ENCODE data around the gene DTX4. TPM values are rescaled to one million over a fixed set of nuclear protein-coding genes. Genes with fewer than 3 reads are reported as not detected.

DTX4 gene
- polyA plus RNA-seq, 2 donors = 1.8 to 2.4 TPM

GRCh38 chr11:59255281-59255680 is 83.3 kb downstream of the DTX4 start:
- peaks cover 0 to 3% of the 10 kb centered on the region in 2 donors for H3K4me1 ChIP-seq (ENCODE audit: control insufficient read depth in 2 of 2, insufficient read depth in 2 of 2, low read length in 1 of 2)
- WGBS, 2 donors = 65 to 66% methylated on average over 8 of the region's 8 CpGs
- H3K9me3 ChIP-seq (ENCODE audit: control insufficient read depth in 2 of 2, insufficient read depth in 1 of 2, low read depth in 1 of 2, low read length in 1 of 2) = no peaks in the 10 kb centered on the region
- no peak overlapping the region for H3K4me3 ChIP-seq (ENCODE audit: low read depth in 1 of 2, low read length in 2 of 2)
- no peaks in the 10 kb centered on the region for H3K36me3 ChIP-seq (ENCODE audit: control insufficient read depth in 2 of 2, insufficient read depth in 2 of 2, low read length in 1 of 2)
- H3K27ac ChIP-seq (ENCODE audit: low read depth in 2 of 2, low read length in 1 of 2) = no peak overlapping the region
- no peaks in the 10 kb centered on the region for H3K27me3 ChIP-seq (ENCODE audit: control insufficient read depth in 1 of 2, insufficient read depth in 2 of 2, low read length in 2 of 2)

Other genes with a start within 250 kb of the DTX4 start
- gene GLYATL1, start 232.6 kb upstream of the DTX4 start, polyA plus RNA-seq = under 1 TPM; 0.08 to 0.18 TPM
- not detected for gene GLYATL1B, start 85.8 kb upstream of the DTX4 start, polyA plus RNA-seq
- 1 to 10 TPM; 3.1 to 5.3 TPM for gene FAM111B, start 64.9 kb upstream of the DTX4 start, polyA plus RNA-seq
- 10 to 100 TPM in 1 of 2 donors, 1 to 10 TPM in 1; 6.6 to 21.7 TPM for gene FAM111A, start 29.3 kb upstream of the DTX4 start, polyA plus RNA-seq
- gene MPEG1, start 40.8 kb downstream of the DTX4 start, polyA plus RNA-seq = 1 to 10 TPM in 1 of 2 donors, under 1 TPM in 1; 0.61 to 1.3 TPM
- gene OR5AN1, start 186.8 kb downstream of the DTX4 start, polyA plus RNA-seq = not detected